GM12873 (cell line): Measurements from ENCODE around the gene ABCA8.

Experiments used
- TF ChIP-seq, protein P1 (sequence below): IDR thresholded peaks from 2 replicates; pipeline ENCODE4 v1.5.1; 2012; ENCODE audit warnings: low read depth, mild to moderate bottlenecking, moderate library complexity, low read length, control low read depth; ENCODE audit not compliant: insufficient read depth; ENCODE audit errors: missing control alignments

Gene ABCA8

DNA sequence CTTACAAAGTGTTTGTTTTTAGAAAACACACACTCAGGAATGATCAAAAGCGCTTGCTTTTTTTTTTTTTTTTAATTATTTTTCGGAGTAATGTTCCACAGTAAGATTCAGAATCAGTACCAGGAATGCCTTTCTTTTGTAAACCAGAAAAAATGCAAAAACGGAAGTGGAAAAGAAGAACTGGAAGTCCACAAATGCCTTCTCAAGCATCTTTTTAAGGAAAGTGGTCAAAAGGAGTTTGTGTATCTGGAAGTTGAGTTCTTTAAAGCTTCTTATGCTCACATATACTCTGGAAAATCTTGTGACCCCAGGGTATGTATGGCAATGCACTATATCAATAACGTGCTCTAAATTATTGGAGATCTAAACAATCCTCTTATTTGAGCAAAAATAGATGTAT lies 126.0 kb downstream of the ABCA8 start:
- TF ChIP-seq, protein P1, sequence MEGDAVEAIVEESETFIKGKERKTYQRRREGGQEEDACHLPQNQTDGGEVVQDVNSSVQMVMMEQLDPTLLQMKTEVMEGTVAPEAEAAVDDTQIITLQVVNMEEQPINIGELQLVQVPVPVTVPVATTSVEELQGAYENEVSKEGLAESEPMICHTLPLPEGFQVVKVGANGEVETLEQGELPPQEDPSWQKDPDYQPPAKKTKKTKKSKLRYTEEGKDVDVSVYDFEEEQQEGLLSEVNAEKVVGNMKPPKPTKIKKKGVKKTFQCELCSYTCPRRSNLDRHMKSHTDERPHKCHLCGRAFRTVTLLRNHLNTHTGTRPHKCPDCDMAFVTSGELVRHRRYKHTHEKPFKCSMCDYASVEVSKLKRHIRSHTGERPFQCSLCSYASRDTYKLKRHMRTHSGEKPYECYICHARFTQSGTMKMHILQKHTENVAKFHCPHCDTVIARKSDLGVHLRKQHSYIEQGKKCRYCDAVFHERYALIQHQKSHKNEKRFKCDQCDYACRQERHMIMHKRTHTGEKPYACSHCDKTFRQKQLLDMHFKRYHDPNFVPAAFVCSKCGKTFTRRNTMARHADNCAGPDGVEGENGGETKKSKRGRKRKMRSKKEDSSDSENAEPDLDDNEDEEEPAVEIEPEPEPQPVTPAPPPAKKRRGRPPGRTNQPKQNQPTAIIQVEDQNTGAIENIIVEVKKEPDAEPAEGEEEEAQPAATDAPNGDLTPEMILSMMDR: no peak

DNA sequence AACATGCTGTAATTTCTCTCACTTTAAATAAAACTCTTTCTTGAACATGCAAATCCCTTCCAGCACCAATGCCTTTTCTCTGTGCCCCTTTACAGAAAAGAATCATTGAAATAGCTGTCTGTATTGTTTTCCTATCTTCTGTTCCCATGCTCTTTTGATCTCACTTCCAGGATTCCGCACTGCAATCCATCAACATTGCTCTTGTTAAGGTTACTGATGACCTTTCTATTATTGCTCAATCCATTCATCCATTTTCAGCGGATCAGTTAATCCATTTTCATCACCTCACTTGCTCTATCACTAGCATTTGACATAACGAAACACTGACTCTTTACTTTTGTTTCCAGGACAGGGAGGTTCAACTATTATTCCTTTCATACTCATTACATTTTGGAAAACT lies 130.5 kb downstream of the ABCA8 start:
- TF ChIP-seq, protein P1: no peak

DNA sequence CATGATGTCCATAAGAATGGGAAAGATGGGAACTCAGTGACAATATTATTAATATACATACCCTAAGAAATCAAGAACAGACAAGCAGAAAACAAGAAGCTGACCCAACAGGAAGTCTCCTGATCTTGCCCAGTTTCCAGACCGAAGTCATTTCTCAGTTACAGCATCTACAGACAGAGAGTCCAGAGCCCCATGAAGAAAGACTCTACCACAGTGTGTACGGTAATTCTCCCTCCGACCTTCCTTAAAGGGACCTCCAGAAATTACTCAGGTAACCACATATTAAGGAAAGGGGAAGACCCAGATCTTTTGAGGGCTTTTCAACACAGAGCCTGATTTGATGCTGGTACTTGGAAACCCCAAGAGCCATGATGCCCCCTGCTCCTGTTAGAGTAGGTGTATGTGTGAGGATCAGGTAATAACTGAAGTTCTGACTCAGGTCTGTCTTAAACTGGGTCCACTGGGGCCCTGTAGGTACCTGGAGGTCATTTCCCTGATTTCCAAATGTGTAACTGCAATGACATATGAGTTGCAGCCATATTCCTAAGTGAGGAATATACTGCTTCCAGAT lies 132.4 kb downstream of the ABCA8 start:
- TF ChIP-seq, protein P1: no peak

DNA sequence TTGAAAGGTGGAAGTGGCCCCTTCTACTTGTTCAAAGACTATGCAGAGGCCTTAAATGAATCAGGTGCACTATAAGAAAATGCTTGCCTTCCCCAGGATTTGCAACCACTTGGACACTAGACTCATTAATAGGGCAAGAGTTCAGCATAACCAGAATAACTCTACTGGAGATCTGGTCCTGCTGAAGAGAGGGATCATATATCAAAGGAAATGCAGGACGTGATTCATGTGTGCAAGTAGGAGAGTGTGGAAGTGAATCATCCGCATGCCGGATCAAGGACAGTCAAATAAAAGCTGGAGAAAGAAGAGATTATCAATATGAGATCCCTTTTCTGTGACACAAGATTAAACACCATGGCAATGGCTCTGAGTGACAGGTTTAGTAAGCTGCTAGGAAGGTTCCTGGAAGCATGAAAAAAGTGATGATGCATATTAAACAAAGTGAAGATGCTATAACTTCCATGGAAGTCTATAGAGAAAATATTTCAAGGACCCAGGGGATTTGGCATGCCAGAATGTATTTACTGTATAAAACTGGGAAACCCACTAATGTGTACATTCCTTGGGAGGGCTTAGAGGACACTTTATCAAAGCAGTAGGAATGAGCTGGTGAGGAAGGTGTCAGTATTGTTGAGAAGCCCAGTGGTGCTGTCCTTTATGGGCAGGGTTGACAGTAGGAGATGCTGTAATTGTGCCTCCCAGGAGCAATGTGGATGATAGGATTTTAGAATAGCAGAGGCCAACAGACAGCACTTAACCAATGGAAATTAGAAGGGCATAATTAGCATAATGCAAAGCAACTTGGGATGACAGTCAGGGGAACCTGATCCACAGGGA lies 133.1 kb downstream of the ABCA8 start:
- TF ChIP-seq, protein P1: no peak

DNA sequence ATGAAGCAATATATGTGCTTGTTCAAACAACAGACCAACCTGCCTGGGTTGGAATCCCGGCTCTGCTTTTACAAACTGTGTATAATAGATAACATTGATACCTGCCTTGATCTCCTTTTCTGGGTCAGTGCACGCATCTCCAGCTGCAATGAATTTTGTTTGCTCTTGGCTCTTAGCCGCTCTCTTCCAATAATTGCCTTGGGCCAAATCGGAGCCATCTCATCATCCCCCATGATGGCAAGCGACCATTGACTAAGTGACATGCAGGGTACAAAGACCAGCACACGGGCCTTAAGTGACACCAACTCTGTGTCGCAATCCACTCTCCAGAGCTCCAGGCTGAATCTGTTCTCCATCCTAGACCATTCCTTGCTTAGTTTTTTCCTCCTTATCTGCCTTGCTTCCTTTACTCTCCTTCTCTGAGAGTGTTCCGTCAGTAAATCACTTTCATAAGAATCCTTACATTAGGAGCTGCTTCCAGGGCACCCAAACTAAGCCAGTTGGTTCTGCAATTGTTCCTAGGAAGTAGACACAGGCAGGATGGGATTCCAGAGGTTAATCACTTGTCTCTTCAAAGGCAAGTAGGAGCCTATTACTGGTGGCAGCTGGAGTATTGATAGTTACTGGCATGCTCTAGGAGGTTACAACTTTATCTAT lies 134.2 kb downstream of the ABCA8 start:
- TF ChIP-seq, protein P1: no peak

DNA sequence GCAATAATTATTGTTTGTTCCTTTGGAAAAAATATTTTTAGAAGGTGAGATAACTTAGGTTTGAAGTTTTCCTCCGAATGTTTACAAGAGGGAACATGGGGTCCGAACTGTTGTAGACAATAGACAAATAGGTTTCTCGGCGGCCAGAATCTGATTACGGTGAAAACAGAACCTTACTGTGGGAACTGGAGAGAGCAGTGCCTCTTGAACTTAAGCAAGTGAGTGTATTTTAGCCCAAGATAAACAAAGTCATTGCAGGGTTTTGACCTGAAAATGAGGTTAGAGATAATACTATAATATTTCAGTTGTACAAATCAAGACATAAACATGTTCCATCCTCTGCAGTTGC lies 134.7 kb downstream of the ABCA8 start:
- TF ChIP-seq, protein P1: no peak

DNA sequence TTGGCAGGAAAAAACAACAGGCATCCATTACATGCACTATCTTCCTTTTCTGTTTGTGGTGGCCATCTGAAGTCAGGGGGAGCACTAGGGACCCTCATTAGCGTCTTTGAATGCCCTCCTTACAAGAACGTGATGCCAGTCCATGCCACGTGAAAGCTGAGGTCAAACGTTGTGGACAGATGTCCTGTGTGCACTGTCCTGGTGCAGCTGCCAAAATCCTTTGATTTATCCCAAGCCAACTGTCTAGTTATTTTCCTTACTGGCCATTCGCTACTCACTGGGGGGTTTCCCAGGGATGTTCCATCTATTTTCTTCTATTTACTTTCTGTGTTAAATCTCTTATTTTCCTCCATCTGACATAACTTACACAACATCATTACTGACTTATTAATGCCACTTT lies 135.7 kb downstream of the ABCA8 start:
- TF ChIP-seq, protein P1: no peak
